ENCODE measurements around the gene SMYD3.

GRCh38 chr1:246515390-246516005, 8.4 kb upstream of the SMYD3 start:
- no peak for TF ChIP-seq POLR2AphosphoS5 (IDR thresholded peaks at IDR 0.05)
- TF ChIP-seq CTCF (IDR thresholded peaks at IDR 0.05) = no peak
